Esophagus muscularis mucosa (tissue), 3 donors: ENCODE results near the gene BRINP1.

Experiments
- CTCF ChIP-seq, 3 experiments: fragments of 200-600 bp in 2 of 3; fragments of 450-650 bp in 1 of 3; sonication (generic) in 2 of 3; IDR thresholded peaks; one replicate each; pipeline ENCODE4 v1.5.1; 2017 to 2019; ENCODE audit warnings: antibody characterized with exemption in 3 of 3, mild to moderate bottlenecking in 2 of 3, moderate library complexity in 1 of 3
- EP300 ChIP-seq: sonication (generic); formaldehyde crosslinking; IDR thresholded peaks from one replicate; pipeline ENCODE4 v1.6.1; 2017; ENCODE audit warnings: antibody characterized with exemption

GRCh38 chr9:119391878-119392277, 22.6 kb upstream of the BRINP1 start:
- TF ChIP-seq CTCF (IDR thresholded peaks at IDR 0.05), result no peak
- TF ChIP-seq EP300, result no peak
